HepG2 (cell line): Measurements from ENCODE around the gene USP9Y. TPM values are rescaled to one million over a fixed set of nuclear protein-coding genes. Genes with fewer than 3 reads are reported as not detected.

Experiments
- ARID3A ChIP-seq: IDR thresholded peaks from 2 replicates; pipeline ENCODE4 v1.6.1; 2012; ENCODE audit warnings: low read depth, low read length, improper control_type of control experiment
- BORCS8-MEF2B ChIP-seq: sonication (generic); formaldehyde crosslinking; IDR thresholded peaks from 2 replicates; pipeline ENCODE4 v1.8.0; 2022; ENCODE audit warnings: mild to moderate bottlenecking, missing genetic modification reagents
- ETV5 ChIP-seq: IDR thresholded peaks from 2 replicates; pipeline ENCODE4 v1.6.1; 2018; ENCODE audit warnings: missing biosample characterization, missing genetic modification reagents, inconsistent platforms, borderline replicate concordance
- GTF2F1 ChIP-seq: fragments of 150-350 bp; IDR thresholded peaks from 2 replicates; pipeline ENCODE4 v1.6.1; 2014; ENCODE audit warnings: low read length
- LRRFIP1 ChIP-seq: sonication (generic); formaldehyde crosslinking; conservative IDR thresholded peaks from 2 replicates; pipeline ENCODE4 v1.4.0; 2020; ENCODE audit warnings: missing genetic modification reagents
- PPARG ChIP-seq: conservative IDR thresholded peaks from 2 replicates; pipeline ENCODE4 v1.6.1; 2016; ENCODE audit warnings: missing biosample characterization, missing genetic modification reagents
- RCOR2 ChIP-seq: IDR thresholded peaks from 2 replicates; pipeline ENCODE4 v1.6.1; 2016; ENCODE audit warnings: missing biosample characterization, missing genetic modification reagents
- ZFP1 ChIP-seq: IDR thresholded peaks from 2 replicates; pipeline ENCODE4 v1.6.1; 2016
- ZMYM4 ChIP-seq: sonication (generic); formaldehyde crosslinking; IDR thresholded peaks from 2 replicates; pipeline ENCODE4 v1.8.1; 2023; ENCODE audit warnings: mild to moderate bottlenecking, missing genetic modification reagents
- ZNF33A ChIP-seq: sonication (generic); formaldehyde crosslinking; IDR thresholded peaks from 2 replicates; pipeline ENCODE4 v1.5.1; 2020; ENCODE audit warnings: missing genetic modification reagents, mild to moderate bottlenecking, moderate library complexity, borderline replicate concordance
- ZNF773 ChIP-seq: sonication (generic); formaldehyde crosslinking; IDR thresholded peaks from 2 replicates; pipeline ENCODE4 v1.4.0; 2020; ENCODE audit warnings: missing genetic modification reagents, borderline replicate concordance
- ZNF891 ChIP-seq: sonication (generic); formaldehyde crosslinking; IDR thresholded peaks from 2 replicates; pipeline ENCODE4 v1.5.0; 2020; ENCODE audit warnings: mild to moderate bottlenecking, missing genetic modification reagents
- polyA plus RNA-seq, 8 experiments: library from polyadenylated mRNA; depleted of rRNA in 3 of 8; stranded (reverse) in 7 of 8; unstranded in 1 of 8; fragments of >200 nt; fragmentation: Illumina TruSeq in 4 of 8; extraction: Trizol in 4 of 8; gene quantifications; 2 replicates each; pipeline versions ENCODE4 v1.2.1 to v1.2.3, GENCODE V29; 2011 to 2016; ENCODE audit warnings: low read depth in 4 of 8, missing spikeins in 1 of 8, mixed read lengths in 1 of 8; ENCODE audit not compliant: insufficient read depth in 1 of 8
- total RNA-seq, 5 experiments: library from RNA; depleted of rRNA; stranded (reverse); fragments of >200 nt; fragmentation: Illumina TruSeq; extraction: Trizol; gene quantifications; 2 replicates each; pipeline ENCODE4 v1.2.3, GENCODE V29; 2016; ENCODE audit warnings: low read depth in 1 of 5
- TF ChIP-seq, protein P1 (sequence below), 2 experiments: fragments of 450-650 bp in 1 of 2; sonication (generic) in 1 of 2; formaldehyde crosslinking in 1 of 2; IDR thresholded peaks; 2 replicates each; pipeline versions ENCODE4 v1.6.1 to v1.8.0; 2016 to 2022; ENCODE audit warnings: antibody characterized with exemption in 1 of 2, mild to moderate bottlenecking in 1 of 2, missing genetic modification reagents in 1 of 2

Gene USP9Y
- total and polyA plus RNA-seq, 2 of the 13 experiments (the other 11 are each of a cell fraction or from before 2014, with no cell fraction given): 14.6 to 41.9 TPM

GRCh38 chrY:12905517-12905872 lies 204.5 kb downstream of the USP9Y start (continued):
- TF ChIP-seq, protein P1, sequence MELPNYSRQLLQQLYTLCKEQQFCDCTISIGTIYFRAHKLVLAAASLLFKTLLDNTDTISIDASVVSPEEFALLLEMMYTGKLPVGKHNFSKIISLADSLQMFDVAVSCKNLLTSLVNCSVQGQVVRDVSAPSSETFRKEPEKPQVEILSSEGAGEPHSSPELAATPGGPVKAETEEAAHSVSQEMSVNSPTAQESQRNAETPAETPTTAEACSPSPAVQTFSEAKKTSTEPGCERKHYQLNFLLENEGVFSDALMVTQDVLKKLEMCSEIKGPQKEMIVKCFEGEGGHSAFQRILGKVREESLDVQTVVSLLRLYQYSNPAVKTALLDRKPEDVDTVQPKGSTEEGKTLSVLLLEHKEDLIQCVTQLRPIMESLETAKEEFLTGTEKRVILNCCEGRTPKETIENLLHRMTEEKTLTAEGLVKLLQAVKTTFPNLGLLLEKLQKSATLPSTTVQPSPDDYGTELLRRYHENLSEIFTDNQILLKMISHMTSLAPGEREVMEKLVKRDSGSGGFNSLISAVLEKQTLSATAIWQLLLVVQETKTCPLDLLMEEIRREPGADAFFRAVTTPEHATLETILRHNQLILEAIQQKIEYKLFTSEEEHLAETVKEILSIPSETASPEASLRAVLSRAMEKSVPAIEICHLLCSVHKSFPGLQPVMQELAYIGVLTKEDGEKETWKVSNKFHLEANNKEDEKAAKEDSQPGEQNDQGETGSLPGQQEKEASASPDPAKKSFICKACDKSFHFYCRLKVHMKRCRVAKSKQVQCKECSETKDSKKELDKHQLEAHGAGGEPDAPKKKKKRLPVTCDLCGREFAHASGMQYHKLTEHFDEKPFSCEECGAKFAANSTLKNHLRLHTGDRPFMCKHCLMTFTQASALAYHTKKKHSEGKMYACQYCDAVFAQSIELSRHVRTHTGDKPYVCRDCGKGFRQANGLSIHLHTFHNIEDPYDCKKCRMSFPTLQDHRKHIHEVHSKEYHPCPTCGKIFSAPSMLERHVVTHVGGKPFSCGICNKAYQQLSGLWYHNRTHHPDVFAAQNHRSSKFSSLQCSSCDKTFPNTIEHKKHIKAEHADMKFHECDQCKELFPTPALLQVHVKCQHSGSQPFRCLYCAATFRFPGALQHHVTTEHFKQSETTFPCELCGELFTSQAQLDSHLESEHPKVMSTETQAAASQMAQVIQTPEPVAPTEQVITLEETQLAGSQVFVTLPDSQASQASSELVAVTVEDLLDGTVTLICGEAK (IDR thresholded peaks at IDR 0.05): no peak
- TF ChIP-seq, protein P1 (CRISPR knock-in tag; IDR thresholded peaks at IDR 0.05): no peak
- TF ChIP-seq RCOR2 (CRISPR knock-in tag) (no peak), PPARG (CRISPR knock-in tag) (no peak), ZMYM4 (CRISPR knock-in tag) (no peak), ETV5 (CRISPR knock-in tag) (peak; percentile 54; the same call in 1 of the 2 replicates), GTF2F1 (no peak), ZFP1 (CRISPR knock-in tag) (no peak), ARID3A (no peak), ZNF33A (no peak), ZNF891 (CRISPR knock-in tag) (no peak), BORCS8-MEF2B (no peak), LRRFIP1 (CRISPR knock-in tag) (no peak), ZNF773 (CRISPR knock-in tag) (no peak)
